ENCODE measurements around the gene EDDM3A.

- TF ChIP-seq, protein P1, sequence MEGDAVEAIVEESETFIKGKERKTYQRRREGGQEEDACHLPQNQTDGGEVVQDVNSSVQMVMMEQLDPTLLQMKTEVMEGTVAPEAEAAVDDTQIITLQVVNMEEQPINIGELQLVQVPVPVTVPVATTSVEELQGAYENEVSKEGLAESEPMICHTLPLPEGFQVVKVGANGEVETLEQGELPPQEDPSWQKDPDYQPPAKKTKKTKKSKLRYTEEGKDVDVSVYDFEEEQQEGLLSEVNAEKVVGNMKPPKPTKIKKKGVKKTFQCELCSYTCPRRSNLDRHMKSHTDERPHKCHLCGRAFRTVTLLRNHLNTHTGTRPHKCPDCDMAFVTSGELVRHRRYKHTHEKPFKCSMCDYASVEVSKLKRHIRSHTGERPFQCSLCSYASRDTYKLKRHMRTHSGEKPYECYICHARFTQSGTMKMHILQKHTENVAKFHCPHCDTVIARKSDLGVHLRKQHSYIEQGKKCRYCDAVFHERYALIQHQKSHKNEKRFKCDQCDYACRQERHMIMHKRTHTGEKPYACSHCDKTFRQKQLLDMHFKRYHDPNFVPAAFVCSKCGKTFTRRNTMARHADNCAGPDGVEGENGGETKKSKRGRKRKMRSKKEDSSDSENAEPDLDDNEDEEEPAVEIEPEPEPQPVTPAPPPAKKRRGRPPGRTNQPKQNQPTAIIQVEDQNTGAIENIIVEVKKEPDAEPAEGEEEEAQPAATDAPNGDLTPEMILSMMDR (IDR thresholded peaks at IDR 0.05) = no peak
- no peak for TF ChIP-seq POLR2AphosphoS5 (IDR thresholded peaks at IDR 0.05)
These were observed 45.5 kb downstream of the EDDM3A start for GRCh38 chr14:20791187-20791586.

Data from breast epithelium (tissue), 3 donors.